ENCODE results near the gene MROH8.

The MROH8 gene

GRCh38 chr20:37120497-37120896 is 58.9 kb downstream of the MROH8 start:
- H3K9ac ChIP-seq (ENCODE audit: low read depth, low read length): no peak overlapping the region
- H3K36me3 ChIP-seq (ENCODE audit: insufficient read depth, low read length): no peaks in the 10 kb centered on the region
- no peak overlapping the region for H3K27ac ChIP-seq (ENCODE audit: low read depth, low read length)
- H3K4me1 ChIP-seq (ENCODE audit: insufficient read depth, low read length): no peaks in the 10 kb centered on the region
- H3K4me3 ChIP-seq (ENCODE audit: low read length): no peak overlapping the region
- 0 out of 2 replicates have a peak, but pooled peaks cover 5% of the 10 kb centered on the region for H3K9me3 ChIP-seq (ENCODE audit: insufficient read depth, low read depth, low read length)
- H3K27me3 ChIP-seq (ENCODE audit: insufficient read depth, low read length): no peaks in the 10 kb centered on the region
- 94% methylated on average over 4 of the region's 4 CpGs for WGBS

- H3K27ac ChIP-seq (ENCODE audit: low read depth, low read length): no peak overlapping the region
- no peak overlapping the region for H3K4me3 ChIP-seq (ENCODE audit: low read length)
- H3K36me3 ChIP-seq (ENCODE audit: insufficient read depth, low read length): no peaks in the 10 kb centered on the region
- 93% methylated on average over 7 of the region's 7 CpGs for WGBS
- no peaks in the 10 kb centered on the region for H3K27me3 ChIP-seq (ENCODE audit: insufficient read depth, low read length)
- no peak overlapping the region for H3K9ac ChIP-seq (ENCODE audit: low read depth, low read length)
- H3K9me3 ChIP-seq (ENCODE audit: insufficient read depth, low read depth, low read length): 0 out of 2 replicates have a peak, but pooled peaks cover under 1% of the 10 kb centered on the region
- H3K4me1 ChIP-seq (ENCODE audit: insufficient read depth, low read length): no peaks in the 10 kb centered on the region
Observed at GRCh38 chr20:37119356-37120036, 59.9 kb downstream of the MROH8 start.

- H3K36me3 ChIP-seq (ENCODE audit: insufficient read depth, low read length): no peaks in the 10 kb centered on the region
- H3K4me1 ChIP-seq (ENCODE audit: insufficient read depth, low read length): no peaks in the 10 kb centered on the region
- H3K9ac ChIP-seq (ENCODE audit: low read depth, low read length): no peak overlapping the region
- H3K27me3 ChIP-seq (ENCODE audit: insufficient read depth, low read length): no peaks in the 10 kb centered on the region
- H3K9me3 ChIP-seq (ENCODE audit: insufficient read depth, low read depth, low read length): no peaks in the 10 kb centered on the region
- WGBS: 92% methylated on average over 8 of the region's 8 CpGs
- no peak overlapping the region for H3K27ac ChIP-seq (ENCODE audit: low read depth, low read length)
- H3K4me3 ChIP-seq (ENCODE audit: low read length): no peak overlapping the region
Observed at GRCh38 chr20:37114012-37114411, 65.3 kb downstream of the MROH8 start.

GRCh38 chr20:37111926-37112455 is 67.4 kb downstream of the MROH8 start:
- 92% methylated on average over 2 of the region's 2 CpGs for WGBS
- Histone ChIP-seq H3K9ac (ENCODE audit: low read depth, low read length) (no peak overlapping the region), H3K4me1 (ENCODE audit: insufficient read depth, low read length) (no peaks in the 10 kb centered on the region), H3K36me3 (ENCODE audit: insufficient read depth, low read length) (no peaks in the 10 kb centered on the region), H3K27ac (ENCODE audit: low read depth, low read length) (no peak overlapping the region), H3K27me3 (ENCODE audit: insufficient read depth, low read length) (no peaks in the 10 kb centered on the region), H3K9me3 (ENCODE audit: insufficient read depth, low read depth, low read length) (no peaks in the 10 kb centered on the region), H3K4me3 (ENCODE audit: low read length) (no peak overlapping the region)

- no peaks in the 10 kb centered on the region for H3K27me3 ChIP-seq (ENCODE audit: insufficient read depth, low read length)
- WGBS: 90% methylated on average over 4 of the region's 4 CpGs
- H3K9me3 ChIP-seq (ENCODE audit: insufficient read depth, low read depth, low read length): no peaks in the 10 kb centered on the region
- no peak overlapping the region for H3K27ac ChIP-seq (ENCODE audit: low read depth, low read length)
- no peaks in the 10 kb centered on the region for H3K4me1 ChIP-seq (ENCODE audit: insufficient read depth, low read length)
- no peaks in the 10 kb centered on the region for H3K36me3 ChIP-seq (ENCODE audit: insufficient read depth, low read length)
- H3K4me3 ChIP-seq (ENCODE audit: low read length): no peak overlapping the region
- no peak overlapping the region for H3K9ac ChIP-seq (ENCODE audit: low read depth, low read length)
Observed at GRCh38 chr20:37108676-37109075, 70.7 kb downstream of the MROH8 start.

- Histone ChIP-seq H3K27ac (ENCODE audit: low read depth, low read length) (no peak overlapping the region), H3K4me1 (ENCODE audit: insufficient read depth, low read length) (no peaks in the 10 kb centered on the region), H3K9ac (ENCODE audit: low read depth, low read length) (no peak overlapping the region), H3K9me3 (ENCODE audit: insufficient read depth, low read depth, low read length) (no peaks in the 10 kb centered on the region), H3K4me3 (ENCODE audit: low read length) (no peak overlapping the region), H3K27me3 (ENCODE audit: insufficient read depth, low read length) (no peaks in the 10 kb centered on the region), H3K36me3 (ENCODE audit: insufficient read depth, low read length) (no peaks in the 10 kb centered on the region)
- 94% methylated on average over 6 of the region's 6 CpGs for whole genome bisulfite sequencing
Observed at GRCh38 chr20:37102571-37102970, 76.8 kb downstream of the MROH8 start.

GRCh38 chr20:37096415-37097041 is 82.8 kb downstream of the MROH8 start:
- H3K27ac ChIP-seq (ENCODE audit: low read depth, low read length): peak overlapping the region; percentile 97
- H3K27me3 ChIP-seq (ENCODE audit: insufficient read depth, low read length): no peaks in the 10 kb centered on the region
- H3K9ac ChIP-seq (ENCODE audit: low read depth, low read length): peak overlapping the region; percentile 97
- WGBS: 82% methylated on average over 11 of the region's 11 CpGs
- H3K4me1 ChIP-seq (ENCODE audit: insufficient read depth, low read length): peaks cover 10% of the 10 kb centered on the region
- no peaks in the 10 kb centered on the region for H3K9me3 ChIP-seq (ENCODE audit: insufficient read depth, low read depth, low read length)
- peaks cover 12% of the 10 kb centered on the region; the same call in 1 of the 2 replicates for H3K36me3 ChIP-seq (ENCODE audit: insufficient read depth, low read length)
- H3K4me3 ChIP-seq (ENCODE audit: low read length): peak overlapping the region; percentile 72

GRCh38 chr20:37095599-37096414 is 83.5 kb downstream of the MROH8 start, which contains the start of gene RBL1:
RBL1 (minus strand) TSS chr20:37095997; CDS start chr20:37095928, 69 bp downstream.
- H3K4me1 ChIP-seq (ENCODE audit: insufficient read depth, low read length): peaks cover 10% of the 10 kb centered on the region
- H3K36me3 ChIP-seq (ENCODE audit: insufficient read depth, low read length): peaks cover 17% of the 10 kb centered on the region
- no peaks in the 10 kb centered on the region for H3K27me3 ChIP-seq (ENCODE audit: insufficient read depth, low read length)
- peak within 1 kb of the TSS; percentile 97 for H3K27ac ChIP-seq (ENCODE audit: low read depth, low read length)
- H3K9me3 ChIP-seq (ENCODE audit: insufficient read depth, low read depth, low read length): no peaks in the 10 kb centered on the region
- WGBS: under 1% methylated on average over 58 of the region's 58 CpGs
- H3K9ac ChIP-seq (ENCODE audit: low read depth, low read length): peak within 1 kb of the TSS; percentile 97
- H3K4me3 ChIP-seq (ENCODE audit: low read length): peak within 1 kb of the TSS; percentile 72

- Histone ChIP-seq H3K27ac (ENCODE audit: low read depth, low read length) (peak overlapping the region; percentile 97), H3K9me3 (ENCODE audit: insufficient read depth, low read depth, low read length) (no peaks in the 10 kb centered on the region), H3K36me3 (ENCODE audit: insufficient read depth, low read length) (peaks cover 23% of the 10 kb centered on the region), H3K27me3 (ENCODE audit: insufficient read depth, low read length) (no peaks in the 10 kb centered on the region), H3K4me3 (ENCODE audit: low read length) (peak overlapping the region; percentile 72), H3K9ac (ENCODE audit: low read depth, low read length) (peak overlapping the region; percentile 97), H3K4me1 (ENCODE audit: insufficient read depth, low read length) (peaks cover 10% of the 10 kb centered on the region)
- WGBS: 29% methylated on average over 19 of the region's 19 CpGs
Observed at GRCh38 chr20:37095108-37095598, 84.2 kb downstream of the MROH8 start.

- H3K4me3 ChIP-seq (ENCODE audit: low read length): no peak overlapping the region
- H3K27ac ChIP-seq (ENCODE audit: low read depth, low read length): no peak overlapping the region
- no peak overlapping the region for H3K9ac ChIP-seq (ENCODE audit: low read depth, low read length)
- 98% methylated on average over 2 of the region's 2 CpGs for WGBS
- H3K36me3 ChIP-seq (ENCODE audit: insufficient read depth, low read length): peaks cover 56% of the 10 kb centered on the region
- peaks cover 4% of the 10 kb centered on the region; the same call in 1 of the 2 replicates for H3K4me1 ChIP-seq (ENCODE audit: insufficient read depth, low read length)
- H3K9me3 ChIP-seq (ENCODE audit: insufficient read depth, low read depth, low read length): no peaks in the 10 kb centered on the region
- no peaks in the 10 kb centered on the region for H3K27me3 ChIP-seq (ENCODE audit: insufficient read depth, low read length)
Observed at GRCh38 chr20:37090407-37090806, 88.9 kb downstream of the MROH8 start.
